Neural cell (in vitro differentiated cells): ENCODE measurements around the gene WDR7.

Source experiments
- CTCF ChIP-seq: fragments of 450-650 bp; IDR thresholded peaks from 2 replicates; pipeline ENCODE4 v1.5.1; 2014; ENCODE audit warnings: antibody characterized with exemption, mild to moderate bottlenecking, moderate library complexity; ENCODE audit not compliant: poor library complexity, severe bottlenecking
- EP300 ChIP-seq: fragments of 450-650 bp; conservative IDR thresholded peaks from 2 replicates; pipeline ENCODE4 v1.6.1; 2014; ENCODE audit warnings: antibody characterized with exemption, mild to moderate bottlenecking, moderate library complexity; ENCODE audit not compliant: poor library complexity, severe bottlenecking
- EZH2 ChIP-seq: fragments of 200-600, 300-800 bp; shearing (Covaris generic), sonication (generic); IDR thresholded peaks from 2 replicates; pipeline ENCODE4 v1.6.1; 2014; ENCODE audit warnings: antibody characterized with exemption, low read length, borderline replicate concordance, mild to moderate bottlenecking; ENCODE audit not compliant: insufficient read depth, poor library complexity, severe bottlenecking
- POLR2AphosphoS5 ChIP-seq: IDR thresholded peaks from 2 replicates; pipeline ENCODE4 v1.6.1; 2012
- RAD21 ChIP-seq: fragments of 450-650 bp; conservative IDR thresholded peaks from 2 replicates; pipeline ENCODE4 v1.6.1; 2014; ENCODE audit warnings: antibody characterized with exemption, mild to moderate bottlenecking, moderate library complexity
- REST ChIP-seq: IDR thresholded peaks from 2 replicates; pipeline ENCODE4 v1.6.1; 2012; ENCODE audit warnings: borderline replicate concordance
- TAF1 ChIP-seq: IDR thresholded peaks from 2 replicates; pipeline ENCODE4 v1.6.1; 2012; ENCODE audit warnings: low read depth

DNA sequence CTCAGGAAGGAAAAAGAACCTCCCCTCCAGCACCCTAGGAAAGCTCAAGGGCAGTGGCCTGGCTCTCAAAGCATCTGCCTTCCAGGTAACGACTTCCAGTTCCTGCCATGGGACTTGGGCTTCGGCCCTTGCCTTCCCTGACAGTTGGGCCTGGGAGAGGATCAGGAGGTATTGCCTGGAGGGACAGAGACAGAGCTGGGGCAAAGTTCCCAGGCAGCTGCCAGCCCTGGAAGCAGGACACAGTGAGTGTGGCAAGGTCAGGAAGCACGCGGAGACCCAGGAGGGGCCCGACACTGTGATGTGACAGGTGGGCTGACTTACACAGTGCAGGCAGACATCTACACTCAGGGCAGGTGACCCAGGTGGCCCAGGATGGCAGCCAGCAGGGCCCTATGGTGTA is 408.2 kb downstream of the WDR7 start:
- no peak for TF ChIP-seq TAF1
- no peak for TF ChIP-seq CTCF
- no peak for TF ChIP-seq RAD21
- TF ChIP-seq REST = no peak
- no peak for TF ChIP-seq EZH2
- no peak for TF ChIP-seq POLR2AphosphoS5
- TF ChIP-seq EP300 = no peak
